ENCODE data around the gene TPH2. TPM values are rescaled to one million over a fixed set of nuclear protein-coding genes. Genes with fewer than 3 reads are reported as not detected.

TPH2 gene
- total and polyA plus RNA-seq, 2 of the 4 experiments (the other 2 are of a cell fraction) = not detected

GRCh38 chr12:71949646-71950045 is 11.0 kb downstream of the TPH2 start:
- Histone ChIP-seq H3K27ac (ENCODE audit: insufficient read depth, low read length) (no peak overlapping the region), H3K9me3 (ENCODE audit: control insufficient read depth, insufficient read depth, low read length) (no peaks in the 10 kb centered on the region), H2AFZ (replicated peaks; ENCODE audit: low read length, poor library complexity) (no peak overlapping the region), H2AK9ac (replicated peaks; ENCODE audit: low read depth, low read length, poor library complexity) (no peak overlapping the region), H3K9ac (ENCODE audit: low read depth, low read length) (no peak overlapping the region), H3K56ac (ENCODE audit: extremely low read depth, insufficient read depth, low read length) (no peak overlapping the region), H3K9me1 (ENCODE audit: insufficient read depth, low read length) (peaks cover 4% of the 10 kb centered on the region; the same call in 1 of the 2 replicates), H3K4ac (ENCODE audit: low read depth, low read length) (0 out of 2 replicates have a peak overlapping the region, but pooled peaks have one; percentile 37), H4K8ac (ENCODE audit: low read depth in 2 of 2, low read length in 2 of 2) (no peak overlapping the region), H2BK120ac (ENCODE audit: low read depth, low read length) (peak overlapping the region; percentile 59), H2BK15ac (ENCODE audit: low read depth, low read length) (peak overlapping the region; percentile 79; the same call in 1 of the 3 replicates), H3K4me2 (ENCODE audit: low read depth, low read length) (no peak overlapping the region), H3K27me3 (ENCODE audit: control insufficient read depth, insufficient read depth, low read length) (no peaks in the 10 kb centered on the region), H4K5ac (ENCODE audit: low read depth, low read length) (no peak overlapping the region), H3K36me3 (ENCODE audit: control insufficient read depth, insufficient read depth, low read length) (no peaks in the 10 kb centered on the region), H4K91ac (ENCODE audit: insufficient read depth, low read depth, low read length) (no peak overlapping the region), H3K79me1 (ENCODE audit: low read depth in 1 of 2, low read length in 2 of 2) (no peaks in the 10 kb centered on the region), H2AK5ac (ENCODE audit: low read depth, low read length) (0 out of 2 replicates have a peak overlapping the region, but pooled peaks have one; percentile 51), H3K4me1 (ENCODE audit: control insufficient read depth, insufficient read depth, low read length) (peaks cover 7% of the 10 kb centered on the region), H2BK20ac (ENCODE audit: low read depth, low read length) (peak overlapping the region; percentile 52; the same call in 1 of the 2 replicates), H3K23ac (ENCODE audit: low read depth, low read length) (no peak overlapping the region), H3K18ac (ENCODE audit: low read depth, low read length) (peak overlapping the region; percentile 1; the same call in 1 of the 2 replicates), H3K4me3 (ENCODE audit: insufficient read depth, low read depth, low read length) (no peak overlapping the region), H2BK5ac (ENCODE audit: low read depth, low read length, poor library complexity, severe bottlenecking) (no peak overlapping the region), H4K20me1 (ENCODE audit: insufficient read depth, low read length) (no peaks in the 10 kb centered on the region), H3K14ac (replicated peaks; ENCODE audit: low read depth, low read length) (peak overlapping the region; percentile 57; the same call in 1 of the 2 replicates)
- ATAC-seq (ENCODE audit: low read depth) (no peak), DNase-seq (no peak)
- dilution Hi-C loops (cut with HindIII; ENCODE audit: low sequenced_read_pairs, unreplicated experiment) = no loop called here
- no CpG with 5 or more reads among the region's 3 CpGs for WGBS, 2 experiments (ENCODE audit: extremely low coverage in 2 of 2, insufficient read length in 1 of 2)
- TF ChIP-seq POLR2A (IDR thresholded peaks at IDR 0.05; ENCODE audit: low read depth, low read length) = no peak
- no peak for TF ChIP-seq RCOR1 (IDR thresholded peaks at IDR 0.05; ENCODE audit: insufficient replicate concordance, low read length)
- TF ChIP-seq NFE2L2 (IDR thresholded peaks at IDR 0.05; ENCODE audit: low read depth, low read length) = no peak
- TF ChIP-seq FOS (IDR thresholded peaks at IDR 0.05; ENCODE audit: low read depth, low read length) = no peak
- no peak for TF ChIP-seq CHD1 (IDR thresholded peaks at IDR 0.05; ENCODE audit: low read depth, low read length)
- TF ChIP-seq SMC3 (IDR thresholded peaks at IDR 0.05; ENCODE audit: low read depth, low read length) = no peak
- TF ChIP-seq, protein P1, sequence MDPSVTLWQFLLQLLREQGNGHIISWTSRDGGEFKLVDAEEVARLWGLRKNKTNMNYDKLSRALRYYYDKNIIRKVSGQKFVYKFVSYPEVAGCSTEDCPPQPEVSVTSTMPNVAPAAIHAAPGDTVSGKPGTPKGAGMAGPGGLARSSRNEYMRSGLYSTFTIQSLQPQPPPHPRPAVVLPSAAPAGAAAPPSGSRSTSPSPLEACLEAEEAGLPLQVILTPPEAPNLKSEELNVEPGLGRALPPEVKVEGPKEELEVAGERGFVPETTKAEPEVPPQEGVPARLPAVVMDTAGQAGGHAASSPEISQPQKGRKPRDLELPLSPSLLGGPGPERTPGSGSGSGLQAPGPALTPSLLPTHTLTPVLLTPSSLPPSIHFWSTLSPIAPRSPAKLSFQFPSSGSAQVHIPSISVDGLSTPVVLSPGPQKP (IDR thresholded peaks at IDR 0.05; ENCODE audit: borderline replicate concordance, low read depth, low read length) = no peak
- no peak for TF ChIP-seq CTCF (conservative IDR thresholded peaks at IDR 0.05; ENCODE audit: low read depth, low read length)
- TF ChIP-seq CEBPB (IDR thresholded peaks at IDR 0.05; ENCODE audit: low read depth, low read length) = no peak
- no peak for TF ChIP-seq BHLHE40 (IDR thresholded peaks at IDR 0.05; ENCODE audit: low read depth, low read length)
- TF ChIP-seq RFX5 (IDR thresholded peaks at IDR 0.05; ENCODE audit: low read depth, low read length) = no peak
- TF ChIP-seq MAFK (IDR thresholded peaks at IDR 0.05; ENCODE audit: low read depth, low read length) = no peak
- no peak for TF ChIP-seq MXI1 (IDR thresholded peaks at IDR 0.05; ENCODE audit: borderline replicate concordance, low read depth, low read length)
- CTCF ChIA-PET = no interaction called here
- intact Hi-C loops (cut with micrococcal nuclease) = loop anchor here (10.0 kb wide), 2 partner anchors 285 to 325 kb away; partner anchors contain the start of gene TRHDE
- in situ Hi-C loops (cut with MboI; ENCODE audit: low sequenced_read_pairs) = no loop called here
- POLR2A ChIA-PET (ENCODE audit: unreplicated experiment) = no interaction called here
- BruUV-seq (replicated peaks) = no TSS peak
